SK-N-SH treated with all-trans-retinoic acid at 6 μM for 48 hours (cell line): Measurements from ENCODE around the gene CACNA1S.

ENCODE experiments used
- ARNTL ChIP-seq: fragments of 450-650 bp; formaldehyde crosslinking; IDR thresholded peaks from 2 replicates; pipeline ENCODE4 v1.5.0; 2020; ENCODE audit warnings: low read depth, mild to moderate bottlenecking, moderate library complexity, borderline replicate concordance
- CREB5 ChIP-seq: fragments of 250-450 bp; sonication (Bioruptor Pico); IDR thresholded peaks from 2 replicates; pipeline ENCODE4 v1.5.1; 2020; ENCODE audit warnings: low read depth, mild to moderate bottlenecking, moderate library complexity
- CSDC2 ChIP-seq: fragments of 250-450 bp; sonication (Bioruptor Pico); IDR thresholded peaks from 2 replicates; pipeline ENCODE4 v1.5.0; 2020; ENCODE audit warnings: mild to moderate bottlenecking, moderate library complexity
- ISL1 ChIP-seq: fragments of 250-450 bp; sonication (Bioruptor Pico); IDR thresholded peaks from 2 replicates; pipeline ENCODE4 v2.1.2; 2022; ENCODE audit warnings: mild to moderate bottlenecking, moderate library complexity
- PATZ1 ChIP-seq: fragments of 250-450 bp; sonication (Bioruptor Pico); IDR thresholded peaks from 2 replicates; pipeline ENCODE4 v1.8.0; 2020; ENCODE audit warnings: mild to moderate bottlenecking, moderate library complexity, borderline replicate concordance
- TOX ChIP-seq: fragments of 250-450 bp; sonication (Bioruptor Pico); IDR thresholded peaks from 2 replicates; pipeline ENCODE4 v1.8.0; 2021; ENCODE audit warnings: mild to moderate bottlenecking, moderate library complexity, borderline replicate concordance
- TSHZ2 ChIP-seq: fragments of 250-450 bp; sonication (Bioruptor Pico); IDR thresholded peaks from 2 replicates; pipeline ENCODE4 v1.5.0; 2020; ENCODE audit warnings: mild to moderate bottlenecking, moderate library complexity
- ZFP3 ChIP-seq: fragments of 250-450 bp; sonication (Bioruptor Pico); IDR thresholded peaks from 2 replicates; pipeline ENCODE4 v1.5.0; 2020; ENCODE audit warnings: mild to moderate bottlenecking, moderate library complexity
- ZFP30 ChIP-seq: fragments of 450-650 bp; formaldehyde crosslinking; IDR thresholded peaks from 2 replicates; pipeline ENCODE4 v1.5.0; 2022; ENCODE audit warnings: mild to moderate bottlenecking, moderate library complexity
- ZNF565 ChIP-seq: fragments of 450-650 bp; formaldehyde crosslinking; conservative IDR thresholded peaks from 2 replicates; pipeline ENCODE4 v1.5.0; 2020; ENCODE audit warnings: low read depth, mild to moderate bottlenecking, moderate library complexity
- ZNF8 ChIP-seq: fragments of 450-650 bp; formaldehyde crosslinking; IDR thresholded peaks from 2 replicates; pipeline ENCODE4 v1.5.0; 2020; ENCODE audit warnings: mild to moderate bottlenecking, moderate library complexity

- TF ChIP-seq TSHZ2 (CRISPR knock-in tag) (no peak), CSDC2 (CRISPR knock-in tag) (no peak), TOX (CRISPR knock-in tag) (no peak), ZNF8 (CRISPR knock-in tag) (no peak), ARNTL (no peak), ZFP3 (no peak), ZNF565 (no peak), ZFP30 (CRISPR knock-in tag) (no peak), CREB5 (CRISPR knock-in tag) (no peak), ISL1 (CRISPR knock-in tag) (no peak), PATZ1 (no peak)
These were observed 18.7 kb downstream of the CACNA1S start for GRCh38 chr1:201093561-201093960.
